Measurements from ENCODE around the gene LGALS7B. TPM values are rescaled to one million over a fixed set of nuclear protein-coding genes. Genes with fewer than 3 reads are reported as not detected.
"Not testable (repeated sequence)": the region's sequence is repeated elsewhere in the genome, so short reads cannot be mapped to it uniquely, and the experiment has no call there.

The LGALS7B gene
- total and polyA plus RNA-seq, 2 experiments from 2014 or later: not detected

GRCh38 chr19:38773469-38774177, 15.4 kb upstream of the LGALS7B start, which contains the start of gene LGALS7:
Gene LGALS7, minus strand, starts transcription at chr19:38773517. Its CDS starts 25 bp downstream, at chr19:38773492.
- DNase-seq (ENCODE audit: low read depth in 1 of 2, low spot score in 1 of 2): no peak
- TF ChIP-seq CTCF (IDR thresholded peaks at IDR 0.05; ENCODE audit: low read depth, low read length): no peak
- no peaks in the 10 kb centered on the region for H3K27me3 ChIP-seq

GRCh38 chr19:38774181-38774950, 14.6 kb upstream of the LGALS7B start:
- no peak overlapping the region for H3K27ac ChIP-seq
- H3K9me3 ChIP-seq (ENCODE audit: low read depth): no peaks in the 10 kb centered on the region
- no peak overlapping the region for H3K4me3 ChIP-seq
- H3K27me3 ChIP-seq: no peaks in the 10 kb centered on the region
- no peaks in the 10 kb centered on the region for H3K36me3 ChIP-seq
- H3K4me1 ChIP-seq (ENCODE audit: low read depth): no peaks in the 10 kb centered on the region
- no peak for DNase-seq (ENCODE audit: low read depth in 1 of 2, low spot score in 1 of 2)
- no peak for TF ChIP-seq CTCF (IDR thresholded peaks at IDR 0.05; ENCODE audit: low read depth, low read length)

More at GRCh38 chr19:38773469-38774177, 15.4 kb upstream of the LGALS7B start, which contains the start of gene LGALS7:
- Histone ChIP-seq H3K4me3 (no peak within 1 kb of the TSS), H3K4me1 (ENCODE audit: low read depth) (no peaks in the 10 kb centered on the region), H3K36me3 (no peaks in the 10 kb centered on the region), H3K9me3 (ENCODE audit: low read depth) (no peaks in the 10 kb centered on the region), H3K27ac (no peak within 1 kb of the TSS)

GRCh38 chr19:38778733-38779132, 10.3 kb upstream of the LGALS7B start:
- no peak for TF ChIP-seq CTCF (IDR thresholded peaks at IDR 0.05; ENCODE audit: low read depth, low read length)
- Histone ChIP-seq H3K4me1 (ENCODE audit: low read depth) (peaks cover 5% of the 10 kb centered on the region), H3K27me3 (no peaks in the 10 kb centered on the region), H3K27ac (no peak overlapping the region), H3K9me3 (ENCODE audit: low read depth) (no peaks in the 10 kb centered on the region), H3K36me3 (no peaks in the 10 kb centered on the region), H3K4me3 (no peak overlapping the region)
- no peak for DNase-seq (ENCODE audit: low read depth in 1 of 2, low spot score in 1 of 2)

GRCh38 chr19:38780443-38780842, 8.6 kb upstream of the LGALS7B start:
- DNase-seq (ENCODE audit: low read depth in 1 of 2, low spot score in 1 of 2): no peak
- H3K9me3 ChIP-seq (ENCODE audit: low read depth): no peaks in the 10 kb centered on the region
- H3K36me3 ChIP-seq: no peaks in the 10 kb centered on the region
- H3K4me1 ChIP-seq (ENCODE audit: low read depth): peaks cover 5% of the 10 kb centered on the region
- H3K27me3 ChIP-seq: no peaks in the 10 kb centered on the region
- H3K27ac ChIP-seq: no peak overlapping the region
- no peak overlapping the region for H3K4me3 ChIP-seq
- TF ChIP-seq CTCF (IDR thresholded peaks at IDR 0.05; ENCODE audit: low read depth, low read length): no peak

GRCh38 chr19:38781058-38781457, 7.9 kb upstream of the LGALS7B start:
- H3K36me3 ChIP-seq: no peaks in the 10 kb centered on the region
- no peak for TF ChIP-seq CTCF (IDR thresholded peaks at IDR 0.05; ENCODE audit: low read depth, low read length)
- H3K4me3 ChIP-seq: no peak overlapping the region
- no peak overlapping the region for H3K27ac ChIP-seq
- H3K9me3 ChIP-seq (ENCODE audit: low read depth): no peaks in the 10 kb centered on the region
- peaks cover 5% of the 10 kb centered on the region for H3K4me1 ChIP-seq (ENCODE audit: low read depth)
- peak in 1 of 2 donors; percentile 12 for DNase-seq (ENCODE audit: low read depth in 1 of 2, low spot score in 1 of 2)
- no peaks in the 10 kb centered on the region for H3K27me3 ChIP-seq

GRCh38 chr19:38782212-38782611, 6.8 kb upstream of the LGALS7B start:
- not testable (repeated sequence) for H3K36me3 ChIP-seq; H3K27me3 ChIP-seq; H3K27ac ChIP-seq; H3K4me1 ChIP-seq (ENCODE audit: low read depth); H3K4me3 ChIP-seq; DNase-seq (ENCODE audit: low read depth in 1 of 2, low spot score in 1 of 2); H3K9me3 ChIP-seq (ENCODE audit: low read depth)

Measured in cardiac muscle cell (in vitro differentiated cells and primary cell).